ENCODE results near the gene TRIM23.
A peak's percentile ranks its signal among the peaks of the same experiment; 100 is the strongest.

Gene TRIM23

GRCh38 chr5:65555287-65555686 lies 68.8 kb downstream of the TRIM23 start:
- no peak overlapping the region for H3K4me3 ChIP-seq (ENCODE audit: control insufficient read depth, low read depth, low read length)
- TF ChIP-seq CTCF (conservative IDR thresholded peaks at IDR 0.05; ENCODE audit: control insufficient read depth, insufficient read depth, low read depth, low read length): no peak
- DNase-seq (ENCODE audit: low read depth): peak; percentile 11

GRCh38 chr5:65553941-65554340 lies 70.2 kb downstream of the TRIM23 start:
- no peak overlapping the region for H3K4me3 ChIP-seq (ENCODE audit: control insufficient read depth, low read depth, low read length)
- DNase-seq (ENCODE audit: low read depth): no peak
- no peak for TF ChIP-seq CTCF (conservative IDR thresholded peaks at IDR 0.05; ENCODE audit: control insufficient read depth, insufficient read depth, low read depth, low read length)

GRCh38 chr5:65548281-65548680 lies 75.9 kb downstream of the TRIM23 start:
- no peak for DNase-seq (ENCODE audit: low read depth)
- no peak overlapping the region for H3K4me3 ChIP-seq (ENCODE audit: control insufficient read depth, low read depth, low read length)
- TF ChIP-seq CTCF (conservative IDR thresholded peaks at IDR 0.05; ENCODE audit: control insufficient read depth, insufficient read depth, low read depth, low read length): no peak

- DNase-seq (ENCODE audit: low read depth): no peak
- no peak overlapping the region for H3K4me3 ChIP-seq (ENCODE audit: control insufficient read depth, low read depth, low read length)
- TF ChIP-seq CTCF (conservative IDR thresholded peaks at IDR 0.05; ENCODE audit: control insufficient read depth, insufficient read depth, low read depth, low read length): no peak
Observed at GRCh38 chr5:65546141-65546540, 78.0 kb downstream of the TRIM23 start.

- TF ChIP-seq CTCF (conservative IDR thresholded peaks at IDR 0.05; ENCODE audit: control insufficient read depth, insufficient read depth, low read depth, low read length): no peak
- no peak for DNase-seq (ENCODE audit: low read depth)
- no peak overlapping the region for H3K4me3 ChIP-seq (ENCODE audit: control insufficient read depth, low read depth, low read length)
Observed at GRCh38 chr5:65544473-65544872, 79.7 kb downstream of the TRIM23 start.

GRCh38 chr5:65539827-65540226 lies 84.3 kb downstream of the TRIM23 start:
- no peak for TF ChIP-seq CTCF (conservative IDR thresholded peaks at IDR 0.05; ENCODE audit: control insufficient read depth, insufficient read depth, low read depth, low read length)
- H3K4me3 ChIP-seq (ENCODE audit: control insufficient read depth, low read depth, low read length): no peak overlapping the region
- no peak for DNase-seq (ENCODE audit: low read depth)
